Measurements from ENCODE around the gene C2orf78.

Gene C2orf78

DNA sequence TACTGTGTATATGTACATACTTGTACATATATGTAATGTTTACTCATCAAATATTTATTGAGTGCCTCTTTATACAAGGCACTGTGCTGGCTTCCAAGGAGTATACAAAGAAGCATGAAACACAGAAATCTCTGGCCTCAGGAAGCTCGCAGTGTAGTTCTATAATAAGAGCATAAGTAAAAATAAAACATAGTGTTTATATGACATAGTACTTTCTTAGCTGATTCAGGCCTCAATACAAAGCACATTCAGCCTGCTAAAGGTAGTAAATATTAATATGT is 58.7 kb downstream of the C2orf78 start:
- H3K27me3 ChIP-seq (replicated peaks; ENCODE audit: control insufficient read depth, insufficient read depth, low read length) = no peaks in the 10 kb centered on the region
- no peak for DNase-seq (ENCODE audit: extremely low read depth, insufficient read length)
- no peak overlapping the region for H3K4me3 ChIP-seq (replicated peaks; ENCODE audit: low read depth, low read length)
- peaks cover 11% of the 10 kb centered on the region for H3K36me3 ChIP-seq (ENCODE audit: control insufficient read depth, insufficient read depth, low read length)
- TF ChIP-seq CTCF (IDR thresholded peaks at IDR 0.05; ENCODE audit: insufficient read depth, low read length, poor library complexity, severe bottlenecking) = no peak

DNA sequence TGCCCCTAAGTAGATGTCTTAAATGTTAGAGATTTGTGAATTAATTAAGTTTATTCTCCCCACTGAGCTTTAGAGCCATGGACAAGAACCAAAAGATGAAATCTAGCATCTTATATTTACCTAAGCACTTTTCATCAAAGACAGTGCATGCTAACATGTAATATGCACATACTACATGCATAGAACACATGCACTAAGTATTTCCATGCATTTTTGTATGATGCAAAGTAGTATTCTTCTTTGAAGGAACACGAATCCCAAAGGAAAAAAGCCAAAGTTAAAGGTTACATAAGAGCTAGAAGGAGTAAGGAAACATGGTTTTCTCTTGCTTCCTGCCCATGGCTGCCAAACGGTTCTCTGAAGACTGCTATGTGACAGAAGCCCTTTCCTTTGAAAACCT is 60.1 kb downstream of the C2orf78 start:
- Histone ChIP-seq H3K27me3 (replicated peaks; ENCODE audit: control insufficient read depth, insufficient read depth, low read length) (no peaks in the 10 kb centered on the region), H3K4me3 (replicated peaks; ENCODE audit: low read depth, low read length) (no peak overlapping the region), H3K36me3 (ENCODE audit: control insufficient read depth, insufficient read depth, low read length) (peaks cover 11% of the 10 kb centered on the region)
- TF ChIP-seq CTCF (IDR thresholded peaks at IDR 0.05; ENCODE audit: insufficient read depth, low read length, poor library complexity, severe bottlenecking) = no peak
- DNase-seq (ENCODE audit: extremely low read depth, insufficient read length) = no peak

DNA sequence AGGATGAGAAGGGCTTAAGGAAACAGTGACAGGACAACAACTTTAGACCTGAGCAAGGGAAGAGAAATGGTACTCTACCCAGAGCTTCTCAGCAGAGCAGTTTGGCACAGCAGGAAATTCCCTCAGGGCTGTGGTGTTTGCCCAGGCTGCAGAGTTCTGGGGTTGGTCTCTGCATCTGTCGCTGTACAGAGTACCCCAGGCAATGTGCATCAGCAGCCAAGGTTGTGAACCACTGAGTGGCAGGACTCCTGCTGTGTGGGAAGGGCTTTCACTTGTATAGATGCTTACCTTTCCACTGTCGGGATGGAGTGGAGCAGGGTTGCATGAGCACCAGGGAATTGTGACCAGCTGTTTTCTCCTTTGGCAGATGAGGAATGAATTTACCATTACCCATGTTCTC is 66.0 kb downstream of the C2orf78 start:
- no peak for TF ChIP-seq CTCF (IDR thresholded peaks at IDR 0.05; ENCODE audit: insufficient read depth, low read length, poor library complexity, severe bottlenecking)
- Histone ChIP-seq H3K4me3 (replicated peaks; ENCODE audit: low read depth, low read length) (no peak overlapping the region), H3K36me3 (ENCODE audit: control insufficient read depth, insufficient read depth, low read length) (peaks cover 15% of the 10 kb centered on the region), H3K27me3 (replicated peaks; ENCODE audit: control insufficient read depth, insufficient read depth, low read length) (no peaks in the 10 kb centered on the region)
- no peak for DNase-seq (ENCODE audit: extremely low read depth, insufficient read length)

DNA sequence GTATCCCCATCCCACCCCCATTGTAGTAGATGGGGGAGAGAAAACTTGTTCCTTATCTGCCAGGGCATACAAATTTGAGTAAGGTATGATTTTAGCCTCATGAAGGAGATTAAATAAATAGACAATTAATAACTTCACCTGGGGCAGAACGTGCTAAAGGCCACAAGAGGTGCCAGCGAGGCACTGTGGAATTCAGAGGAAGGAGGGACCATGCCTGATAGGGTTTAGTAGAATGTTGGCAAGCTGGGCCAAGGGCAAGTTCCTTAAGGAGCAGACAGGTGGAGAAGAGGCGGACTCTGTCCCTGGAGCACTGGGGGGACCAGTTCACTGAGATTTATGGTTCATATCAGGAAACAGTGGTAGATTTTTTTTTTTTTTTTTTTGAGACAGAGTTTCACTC is 67.3 kb downstream of the C2orf78 start:
- no peaks in the 10 kb centered on the region for H3K27me3 ChIP-seq (replicated peaks; ENCODE audit: control insufficient read depth, insufficient read depth, low read length)
- peaks cover 16% of the 10 kb centered on the region for H3K36me3 ChIP-seq (ENCODE audit: control insufficient read depth, insufficient read depth, low read length)
- peak; percentile 41 for TF ChIP-seq CTCF (IDR thresholded peaks at IDR 0.05; ENCODE audit: insufficient read depth, low read length, poor library complexity, severe bottlenecking)
- H3K4me3 ChIP-seq (replicated peaks; ENCODE audit: low read depth, low read length) = no peak overlapping the region
- no peak for DNase-seq (ENCODE audit: extremely low read depth, insufficient read length)

- DNase-seq (ENCODE audit: extremely low read depth, insufficient read length) = no peak
- H3K36me3 ChIP-seq (ENCODE audit: control insufficient read depth, insufficient read depth, low read length) = peaks cover 19% of the 10 kb centered on the region
- H3K27me3 ChIP-seq (replicated peaks; ENCODE audit: control insufficient read depth, insufficient read depth, low read length) = no peaks in the 10 kb centered on the region
- TF ChIP-seq CTCF (IDR thresholded peaks at IDR 0.05; ENCODE audit: insufficient read depth, low read length, poor library complexity, severe bottlenecking) = no peak
- no peak overlapping the region for H3K4me3 ChIP-seq (replicated peaks; ENCODE audit: low read depth, low read length)
These were observed 68.0 kb downstream of the C2orf78 start for GRCh38 chr2:73852020-73852419.

DNA sequence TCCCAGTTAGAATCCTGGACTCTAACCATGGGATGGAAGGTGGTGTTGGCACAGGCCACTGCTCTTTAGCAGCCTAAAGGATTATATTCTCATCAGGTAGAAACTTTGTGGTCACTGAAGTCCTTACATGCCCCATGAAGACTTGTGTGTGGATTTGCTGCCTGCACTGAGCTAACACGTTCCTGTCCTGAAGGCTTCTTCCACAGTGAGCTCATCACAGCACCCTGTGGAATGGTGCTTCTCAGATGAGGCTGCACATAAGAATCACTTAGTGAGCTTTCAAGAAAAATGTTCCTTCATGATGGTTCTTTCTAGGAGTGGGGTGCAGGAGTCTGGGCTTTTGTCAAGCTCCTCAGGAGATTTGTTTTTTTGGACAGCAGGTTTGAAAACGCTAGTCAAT is 71.5 kb downstream of the C2orf78 start:
- Histone ChIP-seq H3K36me3 (ENCODE audit: control insufficient read depth, insufficient read depth, low read length) (peaks cover 16% of the 10 kb centered on the region), H3K4me3 (replicated peaks; ENCODE audit: low read depth, low read length) (no peak overlapping the region), H3K27me3 (replicated peaks; ENCODE audit: control insufficient read depth, insufficient read depth, low read length) (no peaks in the 10 kb centered on the region)
- DNase-seq (ENCODE audit: extremely low read depth, insufficient read length) = no peak
- TF ChIP-seq CTCF (IDR thresholded peaks at IDR 0.05; ENCODE audit: insufficient read depth, low read length, poor library complexity, severe bottlenecking) = no peak
